ENCODE measurements around the gene C1orf52.

DNA sequence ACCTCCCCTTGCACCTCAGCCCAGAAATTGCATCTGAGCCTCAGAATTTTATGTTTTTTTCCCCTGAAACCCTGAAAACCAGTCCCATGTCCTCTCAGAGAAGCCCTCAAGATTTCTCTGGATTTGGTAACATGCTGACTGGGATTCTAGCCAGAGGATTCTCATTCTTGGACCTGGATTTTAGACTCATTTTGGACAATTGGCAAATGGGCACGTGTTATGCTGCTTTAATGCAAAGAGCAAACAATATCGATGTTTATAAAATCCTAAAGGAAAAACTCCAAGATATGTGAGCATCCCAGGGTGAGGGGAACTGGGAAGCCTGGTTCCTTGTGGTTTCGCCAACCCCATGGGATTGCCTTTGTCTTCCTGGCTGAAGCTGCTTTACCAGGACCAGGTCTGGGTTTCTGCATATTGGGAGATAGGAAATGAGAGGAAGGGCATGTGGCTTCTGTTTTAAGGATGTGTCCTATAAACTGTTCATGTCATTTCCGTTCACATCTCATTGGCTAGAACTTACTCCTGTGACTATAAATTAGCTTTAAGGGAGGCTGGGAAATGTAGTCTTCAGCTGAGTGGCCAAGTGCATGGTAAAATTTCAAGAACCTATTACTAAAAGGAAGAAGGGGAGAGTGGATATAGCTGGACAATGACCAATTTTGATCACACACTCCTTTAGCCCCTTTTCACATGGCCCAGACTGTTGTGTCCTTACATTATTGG lies 44.1 kb upstream of the C1orf52 start:
- TF ChIP-seq POLR2AphosphoS5 (IDR thresholded peaks at IDR 0.05; ENCODE audit: insufficient read depth in 1 of 2, low read depth in 1 of 2) = no peak
- no peak for TF ChIP-seq POLR2A (IDR thresholded peaks at IDR 0.05)
